ENCODE measurements around the gene LSS.
"Not testable (repeated sequence)": the region's sequence is repeated elsewhere in the genome, so short reads cannot be mapped to it uniquely, and the experiment has no call there.

LSS gene

DNA sequence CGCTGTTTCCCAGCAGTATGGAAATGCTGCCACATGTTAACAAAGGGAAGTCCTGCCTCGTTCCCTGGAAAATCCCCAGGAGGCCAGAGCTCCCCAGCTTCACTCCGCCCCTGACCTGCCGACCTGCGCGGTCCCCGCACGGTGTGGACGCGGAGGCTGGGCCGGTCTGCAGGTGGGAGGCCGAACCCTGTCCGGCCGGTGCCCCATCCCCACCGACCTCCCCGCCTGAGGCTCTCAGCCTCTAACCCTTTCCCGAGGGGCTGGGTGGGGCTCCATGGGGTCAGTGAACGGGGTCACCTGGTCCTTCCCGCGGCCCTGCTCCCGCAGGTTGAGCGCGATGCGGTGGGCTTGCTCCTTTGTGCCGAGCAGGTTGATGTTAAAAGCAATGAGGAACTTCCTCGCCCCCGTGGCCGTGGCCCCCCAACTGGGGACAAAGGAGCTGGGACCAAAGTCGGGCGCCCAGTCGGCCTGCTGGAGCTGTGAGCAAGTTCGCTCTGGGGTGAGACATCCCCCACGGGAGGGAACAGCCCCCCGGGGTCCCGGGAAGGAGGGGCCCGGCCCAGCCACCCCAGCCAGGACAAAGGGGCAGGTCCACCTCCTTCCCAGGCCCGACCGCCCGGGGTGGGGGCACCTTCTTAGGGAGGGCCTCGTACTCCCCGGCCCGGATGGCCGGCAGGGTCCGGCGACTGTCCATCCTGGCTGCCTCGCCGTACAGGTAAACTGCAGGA lies 77.1 kb downstream of the LSS start:
- DNase-seq = no peak

DNA sequence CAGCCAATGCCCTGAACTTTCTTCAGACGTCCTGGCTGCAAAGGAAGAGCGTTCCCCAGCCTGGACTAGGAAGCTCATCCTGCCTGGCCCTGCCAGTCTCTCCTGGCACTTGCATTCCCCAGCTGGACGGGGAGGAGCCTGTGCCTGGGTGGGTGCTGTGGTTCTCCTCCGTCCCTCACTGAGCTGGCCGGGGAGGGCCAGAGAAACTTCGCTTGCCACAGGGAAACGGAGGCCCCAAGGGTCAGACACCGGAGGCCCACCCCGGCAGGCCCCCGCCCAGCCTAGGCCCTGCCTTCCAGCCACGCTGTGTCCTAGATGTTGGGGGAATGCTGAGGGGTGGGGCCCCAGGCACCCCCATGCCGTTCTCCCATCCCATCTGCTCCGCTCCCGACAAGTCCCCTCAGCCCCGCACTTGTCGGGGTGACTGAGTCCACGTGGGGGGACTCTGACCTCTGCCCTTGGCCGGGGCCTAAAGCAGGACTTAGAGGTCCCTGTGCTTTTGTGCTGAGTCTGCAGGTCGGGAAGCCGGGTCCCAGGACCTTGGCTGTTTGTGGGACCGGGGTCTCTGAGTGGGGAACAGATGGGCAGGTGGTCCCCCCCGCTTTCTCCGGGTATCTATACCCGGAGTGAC lies 78.0 kb downstream of the LSS start:
- no peak for DNase-seq

- no peak for DNase-seq
Measured at GRCh38 chr21:46150073-46150472, 78.5 kb downstream of the LSS start.

DNA sequence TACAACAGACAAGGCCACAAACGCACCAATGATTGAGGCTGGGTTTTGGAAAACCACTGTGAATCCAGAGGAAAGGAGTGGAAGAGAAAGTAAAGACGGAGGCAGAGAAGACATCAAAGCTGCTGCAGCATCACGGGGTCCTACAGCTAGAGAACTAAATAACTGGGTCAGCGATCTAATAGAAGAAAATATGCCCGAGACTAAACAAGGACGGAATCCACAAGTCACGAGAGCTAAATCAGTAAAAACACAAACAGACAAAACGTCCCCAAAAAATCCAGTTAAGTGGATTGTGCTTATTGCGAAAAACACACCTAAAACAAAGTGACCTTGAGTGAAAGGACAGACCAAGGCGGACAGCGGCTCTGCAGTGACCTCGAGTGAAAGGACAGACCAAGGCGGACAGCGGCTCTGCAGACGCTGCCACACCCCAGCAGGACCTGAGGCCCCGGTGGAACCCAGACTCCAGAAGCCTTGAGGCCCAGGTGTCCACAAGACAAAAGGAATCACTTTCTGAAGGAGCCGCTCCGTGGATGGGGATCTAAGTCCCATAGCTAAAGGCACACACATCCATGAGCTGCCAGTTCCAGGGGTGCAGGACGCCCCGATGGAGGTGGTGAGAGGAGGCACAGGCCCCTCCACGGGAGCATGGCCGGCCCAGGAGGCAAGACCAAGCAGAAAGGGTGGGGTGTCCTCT lies 79.2 kb downstream of the LSS start:
- no peak for DNase-seq

GRCh38 chr21:46148106-46148505 lies 80.5 kb downstream of the LSS start:
- DNase-seq = no peak

DNA sequence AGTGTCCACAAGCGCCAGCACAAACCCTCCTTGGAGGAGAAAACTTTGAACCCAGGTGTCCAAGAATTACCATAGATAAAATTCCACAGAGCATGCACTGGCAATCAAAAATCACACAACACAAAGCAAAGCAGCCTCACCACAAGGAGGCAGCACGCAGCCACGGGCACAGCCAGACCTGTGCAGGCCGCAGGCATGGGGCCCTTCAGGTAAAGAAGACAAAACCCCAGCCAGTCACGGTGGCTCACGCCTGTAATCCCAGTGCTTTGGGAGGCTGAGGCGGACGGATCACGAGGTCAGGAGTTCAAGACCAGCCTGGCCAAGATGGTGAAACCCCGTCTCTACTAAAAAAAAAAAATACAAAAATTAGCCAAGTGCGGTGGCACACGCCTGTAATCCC lies 81.1 kb downstream of the LSS start:
- peak in 5 of 6 experiments; percentile 7 to 31 (median 19) for DNase-seq

- no peak for DNase-seq
Measured at GRCh38 chr21:46146856-46147255, 81.7 kb downstream of the LSS start.

GRCh38 chr21:46145840-46146691 lies 82.5 kb downstream of the LSS start:
- no peak for DNase-seq

DNA sequence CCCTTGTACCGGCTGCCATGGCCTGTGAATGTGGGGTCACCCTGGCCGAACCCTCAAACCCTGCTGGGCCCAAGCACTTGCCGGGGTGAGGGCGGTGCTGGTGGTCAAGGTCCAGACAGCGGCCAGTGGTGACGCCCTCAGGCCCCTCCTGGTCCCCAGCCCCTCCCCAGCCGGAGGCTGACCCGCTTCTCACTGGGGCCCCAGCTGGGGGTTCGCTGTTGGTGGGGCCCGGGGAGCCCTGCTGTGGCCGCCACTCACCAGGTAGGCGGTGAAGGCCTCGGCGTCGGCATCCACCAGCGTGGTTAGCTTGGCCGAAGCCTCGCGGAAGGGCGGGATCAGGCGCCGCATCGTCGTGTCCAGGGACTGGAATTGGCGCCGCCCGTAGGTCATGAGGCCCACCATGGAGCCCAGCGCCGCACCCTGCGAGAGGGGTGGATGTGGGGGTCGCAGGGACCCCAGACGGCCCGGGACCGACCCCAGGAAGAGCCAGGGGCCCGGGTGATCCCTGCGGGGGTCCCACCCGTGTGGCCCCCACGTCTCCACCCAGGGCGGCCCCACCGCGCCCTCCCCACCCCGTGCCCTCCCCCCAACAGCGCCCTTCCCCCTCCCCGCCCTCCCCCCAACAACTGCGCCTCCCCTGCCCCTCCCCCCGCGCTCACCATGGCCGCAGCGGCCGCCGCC lies 83.3 kb downstream of the LSS start:
- no peak for DNase-seq

- no peak for DNase-seq
Measured at GRCh38 chr21:46144464-46145070, 84.0 kb downstream of the LSS start.

- DNase-seq = peak in 2 of 6 experiments; percentile 19 to 23
Measured at GRCh38 chr21:46142582-46143473, 85.7 kb downstream of the LSS start.

GRCh38 chr21:46141767-46142581 lies 86.6 kb downstream of the LSS start:
- DNase-seq = no peak

- DNase-seq = not testable (repeated sequence)
Measured at GRCh38 chr21:46140352-46141003, 88.1 kb downstream of the LSS start.

- no peak for DNase-seq
Measured at GRCh38 chr21:46139686-46140085, 88.9 kb downstream of the LSS start.

DNA sequence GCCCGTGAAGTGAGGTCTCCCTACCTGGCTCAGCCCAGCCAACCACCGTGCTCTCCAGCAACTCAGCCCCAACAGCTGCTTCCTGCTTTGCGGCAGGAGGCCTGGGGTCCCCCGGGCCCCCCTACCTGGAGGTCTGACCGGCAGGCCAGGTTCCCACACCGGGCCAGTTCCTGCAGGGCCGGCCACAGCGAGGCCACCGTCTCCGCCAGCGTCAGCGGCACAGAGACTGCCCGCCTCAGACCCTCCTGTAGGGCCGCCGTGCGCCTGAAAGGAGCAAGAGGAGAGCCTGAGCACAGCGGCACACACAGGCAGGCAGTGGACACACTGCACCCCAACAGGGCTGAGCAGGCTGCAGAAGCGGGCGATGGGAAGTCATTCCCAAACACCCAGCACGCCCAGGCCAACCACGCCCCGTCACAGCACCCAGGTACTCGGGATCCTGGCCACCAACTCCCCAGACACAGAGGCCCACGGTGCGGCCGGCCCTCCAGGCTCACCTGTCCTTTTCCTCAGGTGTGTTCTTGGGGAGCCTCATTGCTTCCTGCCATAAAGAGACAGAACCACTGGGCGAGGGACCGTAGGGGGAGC lies 90.1 kb downstream of the LSS start:
- no peak for DNase-seq
